ENCODE results near the gene DTYMK.

DNA sequence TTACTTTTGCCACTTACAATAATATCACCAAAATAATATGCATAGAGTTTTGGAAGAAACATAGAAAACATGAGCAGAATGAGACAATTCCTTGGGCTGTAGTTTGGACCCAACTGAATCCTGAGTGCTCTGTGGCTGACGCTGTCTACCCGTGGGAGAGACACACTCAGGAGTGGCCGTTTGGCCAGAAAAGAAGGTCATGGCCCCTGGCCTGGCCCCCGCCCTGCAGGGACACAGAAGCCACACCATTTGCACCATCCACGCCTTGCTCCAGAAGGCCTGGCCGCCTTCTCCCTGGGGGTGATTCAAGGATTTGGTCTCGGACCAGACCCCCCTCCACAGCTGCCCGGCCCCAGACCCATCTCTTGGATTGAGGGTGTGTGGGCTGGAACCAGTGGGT is 41.4 kb upstream of the DTYMK start:
- TF ChIP-seq POLR2A (IDR thresholded peaks at IDR 0.05; ENCODE audit: low read depth, low read length), result no peak
- TF ChIP-seq, protein P1, sequence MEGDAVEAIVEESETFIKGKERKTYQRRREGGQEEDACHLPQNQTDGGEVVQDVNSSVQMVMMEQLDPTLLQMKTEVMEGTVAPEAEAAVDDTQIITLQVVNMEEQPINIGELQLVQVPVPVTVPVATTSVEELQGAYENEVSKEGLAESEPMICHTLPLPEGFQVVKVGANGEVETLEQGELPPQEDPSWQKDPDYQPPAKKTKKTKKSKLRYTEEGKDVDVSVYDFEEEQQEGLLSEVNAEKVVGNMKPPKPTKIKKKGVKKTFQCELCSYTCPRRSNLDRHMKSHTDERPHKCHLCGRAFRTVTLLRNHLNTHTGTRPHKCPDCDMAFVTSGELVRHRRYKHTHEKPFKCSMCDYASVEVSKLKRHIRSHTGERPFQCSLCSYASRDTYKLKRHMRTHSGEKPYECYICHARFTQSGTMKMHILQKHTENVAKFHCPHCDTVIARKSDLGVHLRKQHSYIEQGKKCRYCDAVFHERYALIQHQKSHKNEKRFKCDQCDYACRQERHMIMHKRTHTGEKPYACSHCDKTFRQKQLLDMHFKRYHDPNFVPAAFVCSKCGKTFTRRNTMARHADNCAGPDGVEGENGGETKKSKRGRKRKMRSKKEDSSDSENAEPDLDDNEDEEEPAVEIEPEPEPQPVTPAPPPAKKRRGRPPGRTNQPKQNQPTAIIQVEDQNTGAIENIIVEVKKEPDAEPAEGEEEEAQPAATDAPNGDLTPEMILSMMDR (IDR thresholded peaks at IDR 0.05; ENCODE audit: extremely low read depth in 1 of 2, insufficient read depth in 1 of 2, low read depth in 1 of 2, low read length in 2 of 2), result no peak
- no peak for TF ChIP-seq EZH2 (IDR thresholded peaks at IDR 0.05; ENCODE audit: borderline replicate concordance, low read depth, low read length, severe bottlenecking)
- no peak for TF ChIP-seq POLR2AphosphoS5 (IDR thresholded peaks at IDR 0.05; ENCODE audit: insufficient read depth, low read depth, low read length)
- TF ChIP-seq, protein P2, sequence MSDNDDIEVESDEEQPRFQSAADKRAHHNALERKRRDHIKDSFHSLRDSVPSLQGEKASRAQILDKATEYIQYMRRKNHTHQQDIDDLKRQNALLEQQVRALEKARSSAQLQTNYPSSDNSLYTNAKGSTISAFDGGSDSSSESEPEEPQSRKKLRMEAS (IDR thresholded peaks at IDR 0.05; ENCODE audit: insufficient read depth, insufficient read length), result no peak
